Measurements from ENCODE around the gene OR52N2.

Gene OR52N2

GRCh38 chr11:5808500-5809121, at the start of gene OR52N2:
TSS of gene OR52N2 (plus strand) at chr11:5808924. CDS start at chr11:5820336, 11,412 bp downstream.
- DNase-seq = peak; percentile 88

DNA sequence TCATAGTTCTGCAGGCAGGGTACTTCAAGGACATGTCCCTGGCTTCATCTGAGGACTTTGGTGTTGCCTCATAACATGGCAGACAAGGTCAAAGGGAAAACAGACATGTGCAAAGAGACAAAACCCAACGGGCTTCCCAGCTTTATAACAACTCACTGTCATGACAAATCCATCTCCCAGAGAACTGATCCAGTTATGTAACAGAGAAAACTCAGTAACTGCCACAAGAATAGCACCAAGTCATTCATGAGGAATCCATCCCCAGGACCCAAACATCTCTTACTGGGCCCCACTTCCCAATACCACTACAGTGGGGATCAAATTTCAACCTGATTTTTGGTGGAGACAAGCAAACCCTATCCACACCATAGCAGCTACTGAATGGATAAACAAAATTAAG, 41.7 kb upstream of the OR52N2 start:
- no peak for DNase-seq

DNA sequence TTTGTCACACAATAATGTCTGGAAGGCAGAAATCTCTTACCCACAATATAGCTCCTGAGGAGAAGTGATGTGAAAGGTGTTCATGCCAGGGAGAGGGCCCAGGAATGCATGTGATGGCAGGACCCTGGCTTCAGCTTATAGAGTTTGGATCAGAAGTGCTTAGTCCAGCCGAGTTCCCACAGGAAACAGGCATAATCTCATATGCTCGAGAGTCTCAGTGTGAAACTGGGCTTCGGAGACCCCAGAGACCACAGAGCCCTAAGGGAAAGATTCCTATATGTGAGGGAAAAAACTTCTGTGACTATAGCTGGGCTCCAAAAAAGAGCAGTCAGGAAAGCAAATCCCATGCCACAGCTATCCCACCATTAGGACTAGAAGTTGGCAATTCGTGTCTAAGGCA, 25.5 kb upstream of the OR52N2 start, which contains the start of gene OR52N5:
Gene OR52N5 (minus strand): TSS at position 101 of the 400 bp plus-strand sequence. CDS start 4,721 bp downstream, outside the sequence.
- no peak for DNase-seq

GRCh38 chr11:5791165-5791564, 17.6 kb upstream of the OR52N2 start, which contains the start of gene OR52N1:
TSS of gene OR52N1 (minus strand) at chr11:5791265. CDS start at chr11:5788816, 2,449 bp downstream.
- DNase-seq = no peak

- DNase-seq = no peak
Observed at GRCh38 chr11:5796541-5796940, 12.2 kb upstream of the OR52N2 start.

DNA sequence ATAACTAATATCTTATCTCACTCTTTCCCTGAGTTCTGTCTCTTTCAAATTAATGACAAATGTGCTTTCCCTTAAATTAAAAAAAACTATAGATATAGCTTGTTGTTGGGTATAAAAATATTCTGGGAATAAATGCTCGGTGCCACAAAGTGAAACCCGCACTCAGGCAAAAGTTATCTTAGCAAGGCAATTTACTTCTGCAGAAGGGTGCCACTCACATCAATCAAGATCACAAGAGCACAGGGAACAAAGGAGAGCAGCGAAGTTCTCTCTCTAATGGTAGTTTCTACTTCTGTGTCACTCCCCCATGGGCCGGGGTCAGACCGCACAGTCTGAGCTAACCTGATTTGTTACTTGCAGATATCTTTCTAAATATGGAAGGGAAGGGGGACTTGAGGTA, 4.7 kb upstream of the OR52N2 start:
- DNase-seq = no peak

GRCh38 chr11:5807580-5807979, 1.1 kb upstream of the OR52N2 start:
- DNase-seq = peak; percentile 32

- peak; percentile 45 for DNase-seq
Observed at GRCh38 chr11:5809122-5809519, 397 bp downstream of the OR52N2 start.

DNA sequence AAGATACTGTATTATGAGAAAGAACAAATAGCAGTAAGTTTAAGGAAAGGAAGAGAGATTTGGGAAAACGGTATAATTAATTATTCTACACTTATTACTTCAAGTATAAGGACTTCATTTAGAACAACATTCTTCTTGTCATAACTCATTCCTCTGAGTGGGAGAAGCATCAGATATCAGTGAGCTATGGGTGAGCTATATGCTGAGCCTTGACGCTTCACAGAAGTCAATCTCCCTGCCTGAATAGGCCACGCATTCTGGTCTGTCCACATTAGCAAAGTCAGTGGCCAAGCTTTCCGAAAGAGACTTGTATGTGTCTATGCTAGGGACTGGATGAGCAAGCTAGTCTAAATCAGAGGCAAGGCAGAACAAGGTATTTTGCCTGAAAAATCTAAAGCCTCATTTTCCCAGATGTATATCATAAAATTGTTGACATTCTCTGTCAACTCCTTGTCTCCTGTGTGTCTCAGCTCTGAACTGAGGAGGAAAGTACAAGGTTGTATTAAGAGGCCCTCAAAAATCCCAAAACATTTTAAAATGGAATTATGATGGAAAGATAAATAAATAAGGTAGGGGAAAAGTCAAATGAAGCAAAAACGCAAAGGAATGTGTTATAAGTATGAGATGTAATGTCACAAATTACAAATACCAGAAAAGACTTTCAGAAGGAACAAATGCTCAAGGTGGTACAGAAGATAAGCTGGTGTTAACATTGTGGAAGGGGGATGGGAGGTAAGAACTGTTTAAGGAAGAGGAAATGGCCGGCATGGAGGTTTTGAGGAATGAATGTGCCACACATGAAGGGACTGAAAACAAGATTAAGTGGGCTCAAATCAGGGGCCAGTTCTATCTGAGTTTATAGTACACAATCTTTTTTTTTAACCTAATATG, 1.4 kb downstream of the OR52N2 start:
- DNase-seq = peak; percentile 85

- peak; percentile 31 for DNase-seq
Observed at GRCh38 chr11:5815534-5815933, 6.8 kb downstream of the OR52N2 start.

GRCh38 chr11:5818245-5818886, 9.6 kb downstream of the OR52N2 start:
- no peak for DNase-seq

GRCh38 chr11:5831196-5831829, 22.6 kb downstream of the OR52N2 start:
- DNase-seq = no peak

DNA sequence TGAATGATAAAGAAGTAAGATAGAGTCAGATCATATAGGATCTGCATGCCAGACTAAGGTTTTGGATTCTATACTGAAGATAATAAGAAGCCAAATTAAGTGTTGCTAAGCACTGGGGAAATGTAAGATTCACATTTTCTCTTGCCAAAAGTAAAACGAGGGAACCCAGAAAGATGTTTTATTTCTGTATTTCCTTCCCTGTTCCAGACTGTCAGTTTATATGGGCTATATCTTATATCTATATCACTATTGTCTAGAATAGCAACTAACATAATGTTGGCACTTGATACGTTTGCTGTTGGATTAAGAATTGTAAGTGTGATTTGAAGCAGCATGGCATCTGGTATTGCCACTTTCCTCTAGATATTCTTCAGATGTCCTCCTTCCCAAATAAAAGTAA, 24.7 kb downstream of the OR52N2 start:
- no peak for DNase-seq

- no peak for DNase-seq
Observed at GRCh38 chr11:5837695-5838094, 29.0 kb downstream of the OR52N2 start.

GRCh38 chr11:5841797-5842196, 33.1 kb downstream of the OR52N2 start, which contains the start of gene OR52E6:
TSS of gene OR52E6 (minus strand) at chr11:5841897. CDS start at chr11:5841897, 0 bp downstream.
- DNase-seq = no peak

DNA sequence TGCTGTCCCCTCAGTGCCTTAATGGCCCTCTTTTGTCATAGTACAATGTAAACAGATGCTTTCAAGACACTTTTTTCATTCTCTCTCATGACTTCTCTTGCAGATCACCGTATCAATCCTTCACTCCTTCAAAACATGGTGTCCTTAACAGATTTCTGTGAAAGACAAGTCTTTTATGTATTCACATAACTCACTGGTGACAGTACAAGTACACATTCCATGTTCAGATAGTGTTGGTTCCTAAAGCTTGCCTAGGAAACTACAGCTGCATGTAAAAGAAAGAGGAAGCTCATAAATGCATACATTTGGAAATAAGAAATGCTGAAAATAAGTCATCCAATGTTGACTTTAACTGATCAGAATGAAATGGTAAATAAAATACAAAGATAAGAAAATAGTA, 38.0 kb downstream of the OR52N2 start:
- no peak for DNase-seq

- DNase-seq = peak; percentile 45
Observed at GRCh38 chr11:5847711-5848110, 39.0 kb downstream of the OR52N2 start.

DNA sequence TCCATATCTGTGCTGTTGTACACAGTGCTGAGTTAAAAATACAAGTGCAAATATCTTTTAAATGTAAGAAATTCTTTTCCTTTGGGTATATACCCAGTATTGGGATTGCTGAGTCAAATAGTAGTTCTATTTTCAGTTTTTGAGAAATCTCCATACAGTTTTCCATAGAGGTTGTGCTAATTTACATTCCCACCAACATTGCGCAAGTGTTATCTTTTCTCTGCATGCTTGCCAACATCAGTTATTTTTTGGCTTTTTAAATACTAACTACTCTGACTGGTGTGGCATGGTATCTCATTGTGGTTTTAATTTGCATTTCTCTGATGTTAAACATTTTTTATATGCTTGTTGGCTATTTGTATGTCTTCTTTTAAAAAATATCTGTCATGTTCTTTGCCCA, 42.3 kb downstream of the OR52N2 start:
- DNase-seq = peak; percentile 8

- DNase-seq = no peak
Observed at GRCh38 chr11:5857590-5857989, 48.9 kb downstream of the OR52N2 start, which contains the start of gene OR52E8. TSS of gene OR52E8 (minus strand) at chr11:5857690. CDS start at chr11:5857690, 0 bp downstream.

DNA sequence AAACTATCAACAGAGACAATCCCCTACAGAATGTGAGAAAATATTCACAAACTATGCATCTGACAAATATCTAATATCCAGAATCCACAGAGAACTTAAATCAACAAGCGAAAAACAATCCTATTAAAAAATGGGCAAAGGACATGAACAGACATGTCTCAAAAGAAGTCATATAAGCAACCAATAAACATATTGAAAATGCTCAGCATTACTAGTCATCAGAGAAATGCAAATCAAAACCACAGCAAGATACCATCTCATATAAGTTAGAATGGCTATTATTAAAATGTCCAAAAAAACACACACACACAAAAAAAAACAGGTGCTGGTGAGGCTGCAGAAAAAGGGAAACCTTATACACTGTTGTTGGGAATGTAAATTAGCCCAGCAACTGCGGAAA, 57.1 kb downstream of the OR52N2 start:
- no peak for DNase-seq

Measured in hematopoietic multipotent progenitor cell treated with erythropoietin and hydrocortisone succinate and interleukin-3 and kit ligand, for 8 days (in vitro differentiated cells).